ENCODE results near the gene MGAT5. TPM values are rescaled to one million over a fixed set of nuclear protein-coding genes. Genes with fewer than 3 reads are reported as not detected.

MGAT5 gene
- polyA plus RNA-seq, 1 experiment: 115 TPM

GRCh38 chr2:134416637-134417036 lies 162.8 kb downstream of the MGAT5 start:
- CTCF ChIA-PET: interaction anchor here (0.6 to 4.7 kb wide), 3 partner anchors 34 to 82 kb away, joined by 4 to 34 read pairs (median 4); no protein-coding TSS in a partner anchor
- no peak for DNase-seq (ENCODE audit: low read depth, low spot score)
- no peak for TF ChIP-seq CTCF (IDR thresholded peaks at IDR 0.05; ENCODE audit: low read depth, low read length)
- POLR2A ChIA-PET: no interaction called here
- H3K4me3 ChIP-seq (ENCODE audit: low read depth, low read length): no peak overlapping the region
- H3K27me3 ChIP-seq (ENCODE audit: control insufficient read depth, insufficient read depth, low read length): no peaks in the 10 kb centered on the region
- H3K9me3 ChIP-seq (ENCODE audit: control insufficient read depth, insufficient read depth, low read length): no peaks in the 10 kb centered on the region
- no peak overlapping the region for H3K27ac ChIP-seq (ENCODE audit: low read depth, low read length)

GRCh38 chr2:134417968-134418582 lies 164.2 kb downstream of the MGAT5 start:
- POLR2A ChIA-PET: interaction anchor here (1.2 kb wide), 1 partner anchor 531 kb away, joined by 3 read pairs; no protein-coding TSS in a partner anchor

GRCh38 chr2:134420259-134420658 lies 166.4 kb downstream of the MGAT5 start:
- H3K27me3 ChIP-seq (ENCODE audit: control insufficient read depth, insufficient read depth, low read length): no peaks in the 10 kb centered on the region
- no peak overlapping the region for H3K27ac ChIP-seq (ENCODE audit: low read depth, low read length)
- DNase-seq (ENCODE audit: low read depth, low spot score): no peak
- H3K4me3 ChIP-seq (ENCODE audit: low read depth, low read length): no peak overlapping the region
- ChIA-PET POLR2A (no interaction called here), CTCF (interaction anchor here (2.8 to 4.7 kb wide), 2 partner anchors 8 to 31 kb away, joined by 9 to 34 read pairs; no protein-coding TSS in a partner anchor)
- no peaks in the 10 kb centered on the region for H3K9me3 ChIP-seq (ENCODE audit: control insufficient read depth, insufficient read depth, low read length)
- no peak for TF ChIP-seq CTCF (IDR thresholded peaks at IDR 0.05; ENCODE audit: low read depth, low read length)

More at GRCh38 chr2:134417968-134418582, 164.2 kb downstream of the MGAT5 start:
- H3K9me3 ChIP-seq (ENCODE audit: control insufficient read depth, insufficient read depth, low read length): no peaks in the 10 kb centered on the region
- no peak for DNase-seq (ENCODE audit: low read depth, low spot score)
- H3K4me3 ChIP-seq (ENCODE audit: low read depth, low read length): no peak overlapping the region
- TF ChIP-seq CTCF (IDR thresholded peaks at IDR 0.05; ENCODE audit: low read depth, low read length): no peak
- no peaks in the 10 kb centered on the region for H3K27me3 ChIP-seq (ENCODE audit: control insufficient read depth, insufficient read depth, low read length)
- H3K27ac ChIP-seq (ENCODE audit: low read depth, low read length): no peak overlapping the region
- CTCF ChIA-PET: interaction anchor here (0.9 to 4.7 kb wide), 4 partner anchors 12 to 533 kb away, joined by 3 to 34 read pairs (median 3); no protein-coding TSS in a partner anchor

GRCh38 chr2:134420920-134421319 lies 167.0 kb downstream of the MGAT5 start:
- Histone ChIP-seq H3K27me3 (ENCODE audit: control insufficient read depth, insufficient read depth, low read length) (no peaks in the 10 kb centered on the region), H3K27ac (ENCODE audit: low read depth, low read length) (no peak overlapping the region), H3K4me3 (ENCODE audit: low read depth, low read length) (no peak overlapping the region), H3K9me3 (ENCODE audit: control insufficient read depth, insufficient read depth, low read length) (no peaks in the 10 kb centered on the region)
- ChIA-PET POLR2A (interaction anchor here (0.7 kb wide), 1 partner anchor 34 kb away, joined by 3 read pairs; no protein-coding TSS in a partner anchor), CTCF (interaction anchor here (2.8 to 4.7 kb wide), 2 partner anchors 8 to 30 kb away, joined by 9 to 34 read pairs; no protein-coding TSS in a partner anchor)
- no peak for DNase-seq (ENCODE audit: low read depth, low spot score)
- no peak for TF ChIP-seq CTCF (IDR thresholded peaks at IDR 0.05; ENCODE audit: low read depth, low read length)
